K562 (cell line): ENCODE results near the gene VPS13C. TPM values are rescaled to one million over a fixed set of nuclear protein-coding genes. Genes with fewer than 3 reads are reported as not detected.

Experiments
- ATAC-seq: fragments of 200-7000 bp; cut with Tn5 transposase; 3 replicates; pipeline ENCODE4 v1.9.1; 2020; ENCODE audit warnings: moderate library complexity
- BruUV-seq: library from RNA; stranded (reverse); fragments of 400-500 nt; replicated peaks from 2 replicates; lab custom pipeline; 2021; lab: Mats Ljungman, UMichigan
- CTCF ChIA-PET: fragments of 300-600 bp; formaldehyde crosslinking; extraction: SDS; loops from one replicate; lab custom pipeline; 2021; ENCODE audit warnings: low intra/inter-chr PET ratio; lab: Yijun Ruan, JAX
- POLR2A ChIA-PET: fragments of 300-600, 350-650 bp; sonication (Branson Sonifier 250); formaldehyde crosslinking; extraction: SDS; loops from one replicate; lab custom pipeline; 2021; ENCODE audit warnings: antibody characterized with exemption, inconsistent platforms; lab: Yijun Ruan, JAX
- DNase-seq, 4 experiments: peaks; one replicate each; pipeline versions ENCODE4 v3.0.0 to v3.0.0-alpha.2; 2011 to 2018; ENCODE audit warnings: low spot score in 3 of 4, mixed read lengths in 3 of 4; ENCODE audit errors: extremely low read depth in 1 of 4
- FAIRE-seq: peaks from 2 replicates; lab custom pipeline; 2011; peaks lifted over from hg19 to GRCh38; lab: Jason Lieb, UNC
- H2AFZ ChIP-seq: 2 replicates; pipeline ENCODE4 v1.6.0; 2011; ENCODE audit warnings: low read depth, low read length, control low read depth, inconsistent platforms
- H3K27ac ChIP-seq: fragments of 200-600 bp; 3 replicates; pipeline ENCODE4 v1.8.0; 2011; ENCODE audit warnings: low read depth, mild to moderate bottlenecking, control low read depth, inconsistent platforms, low read length, moderate library complexity, mixed read lengths; ENCODE audit errors: extremely low read depth
- H3K27me3 ChIP-seq, 2 experiments: fragments of 300-600 bp in 1 of 2; 2 replicates in 1 of 2; 3 replicates in 1 of 2; pipeline versions ENCODE4 v1.6.0 to v1.8.0; 2011; ENCODE audit warnings: inconsistent platforms in 2 of 2, low read length in 2 of 2, mild to moderate bottlenecking in 1 of 2, mixed read lengths in 1 of 2, moderate library complexity in 1 of 2; ENCODE audit not compliant: control insufficient read depth in 2 of 2, insufficient read depth in 2 of 2
- H3K36me3 ChIP-seq: fragments of 300-600 bp; 3 replicates; pipeline ENCODE4 v1.8.0; 2011; ENCODE audit warnings: mild to moderate bottlenecking, low read length, inconsistent platforms; ENCODE audit not compliant: control insufficient read depth, insufficient read depth
- H3K4me1 ChIP-seq, 2 experiments: fragments of 200-600 bp in 1 of 2; replicated peaks in 1 of 2; 2 replicates in 1 of 2; 3 replicates in 1 of 2; pipeline versions ENCODE4 v1.5.1 to v1.8.0; 2011; ENCODE audit warnings: inconsistent platforms in 2 of 2, low read length in 2 of 2, mild to moderate bottlenecking in 1 of 2, mixed read lengths in 1 of 2, moderate library complexity in 1 of 2; ENCODE audit not compliant: control insufficient read depth in 2 of 2, insufficient read depth in 2 of 2
- H3K4me2 ChIP-seq: 2 replicates; pipeline ENCODE4 v1.6.1; 2011; ENCODE audit warnings: low read length, control low read depth, inconsistent platforms, mixed read lengths; ENCODE audit not compliant: insufficient read depth
- H3K4me3 ChIP-seq: fragments of 200-600 bp; sonication (generic), shearing (Covaris generic); 2 replicates; pipeline ENCODE4 v1.5.1; 2016; ENCODE audit warnings: control low read depth, inconsistent platforms
- H3K79me2 ChIP-seq: fragments of 200-600 bp; 3 replicates; pipeline ENCODE4 v1.8.0; 2011; ENCODE audit warnings: low read length, inconsistent platforms; ENCODE audit not compliant: control insufficient read depth, insufficient read depth
- H3K9ac ChIP-seq, 2 experiments: 2 replicates each; pipeline versions ENCODE4 v1.6.0 to v1.6.1; 2011; ENCODE audit warnings: low read depth in 2 of 2, low read length in 2 of 2, control low read depth in 1 of 2, inconsistent platforms in 1 of 2, mild to moderate bottlenecking in 1 of 2, mixed read lengths in 1 of 2; ENCODE audit not compliant: insufficient read depth in 1 of 2
- H3K9me1 ChIP-seq: one replicate; pipeline ENCODE4 v1.6.0; 2011; ENCODE audit warnings: inconsistent platforms, mild to moderate bottlenecking, low read length, moderate library complexity; ENCODE audit not compliant: control insufficient read depth, insufficient read depth
- H3K9me3 ChIP-seq: replicated peaks from 2 replicates; pipeline ENCODE4 v1.5.1; 2011; ENCODE audit warnings: low read depth, low read length, inconsistent platforms; ENCODE audit not compliant: control insufficient read depth, insufficient read depth
- H4K20me1 ChIP-seq: replicated peaks from 2 replicates; pipeline ENCODE4 v1.6.1; 2011; ENCODE audit warnings: low read length, inconsistent platforms, mixed read lengths; ENCODE audit not compliant: control insufficient read depth, insufficient read depth
- BDP1 ChIP-seq: IDR thresholded peaks from 3 replicates; pipeline ENCODE4 v1.6.1; 2011; ENCODE audit not compliant: insufficient read length, insufficient read depth
- DACH1 ChIP-seq: fragments of 450-650 bp; IDR thresholded peaks from 2 replicates; pipeline ENCODE4 v1.6.1; 2018; ENCODE audit not compliant: partially characterized antibody
- EP300 ChIP-seq: IDR thresholded peaks from 2 replicates; pipeline ENCODE4 v1.6.1; 2012; ENCODE audit warnings: low read length, improper control_type of control experiment
- GTF2F1 ChIP-seq: IDR thresholded peaks from 2 replicates; pipeline ENCODE4 v1.6.1; 2011; ENCODE audit warnings: low read depth, low read length, improper control_type of control experiment
- KDM4B ChIP-seq, 2 experiments: fragments of 450-650 bp in 1 of 2; sonication (generic) in 1 of 2; IDR thresholded peaks; 2 replicates each; pipeline ENCODE4 v1.6.1; 2016 to 2017; ENCODE audit warnings: borderline replicate concordance in 2 of 2, antibody characterized with exemption in 1 of 2, low read depth in 1 of 2, mild to moderate bottlenecking in 1 of 2
- RB1 ChIP-seq: fragments of 450-650 bp; IDR thresholded peaks from 2 replicates; pipeline ENCODE4 v1.6.1; 2017; ENCODE audit warnings: low read depth, mild to moderate bottlenecking
- TAF1 ChIP-seq: IDR thresholded peaks from 2 replicates; pipeline ENCODE4 v1.6.1; 2011; ENCODE audit warnings: mild to moderate bottlenecking, low read length, moderate library complexity; ENCODE audit not compliant: insufficient read depth, control insufficient read depth, severe bottlenecking; ENCODE audit errors: extremely low read depth
- TAF15 ChIP-seq: fragments of 200-400 bp; formaldehyde crosslinking; IDR thresholded peaks from 2 replicates; pipeline ENCODE4 v1.6.1; 2017; ENCODE audit warnings: mild to moderate bottlenecking, low read depth, low read length, moderate library complexity
- XRCC5 ChIP-seq: fragments of 200-400 bp; formaldehyde crosslinking; IDR thresholded peaks from 2 replicates; pipeline ENCODE4 v1.6.1; 2017; ENCODE audit warnings: low read depth, mild to moderate bottlenecking, low read length
- ZNF282 ChIP-seq: sonication (generic); formaldehyde crosslinking; IDR thresholded peaks from 2 replicates; pipeline ENCODE4 v1.8.1; 2023; ENCODE audit warnings: missing genetic modification reagents
- ZNF445 ChIP-seq: fragments of 250-450 bp; sonication (Bioruptor Pico); IDR thresholded peaks from 2 replicates; pipeline ENCODE4 v1.4.0; 2020; ENCODE audit warnings: low read depth, mild to moderate bottlenecking, moderate library complexity
- ZNF830 ChIP-seq: fragments of 250-450 bp; sonication (Bioruptor Pico); IDR thresholded peaks from 2 replicates; pipeline ENCODE4 v1.5.0; 2021; ENCODE audit warnings: mild to moderate bottlenecking
- WGBS: fragments of 100-300 bp; shearing (Covaris generic); methylation state at CpG from one replicate; pipeline ENCODE4 v1.1.6; 2016; ENCODE audit warnings: low coverage, mixed read lengths; ENCODE audit not compliant: insufficient coverage; ENCODE audit errors: missing lambda C conversion rate; 5-methylcytosine and 5-hydroxymethylcytosine counted together
- in situ Hi-C: fragments of 300-500 bp; cut with MboI; formaldehyde crosslinking; loops from 4 replicates; pipeline ENCODE4 v1.15.0; 2018; ENCODE audit warnings: inconsistent platforms, mixed read lengths
- intact Hi-C: fragments of 100-400 bp; cut with micrococcal nuclease; formaldehyde crosslinking; loops from 2 replicates; pipeline ENCODE4 v1.14.2; 2022
- polyA plus RNA-seq, 8 experiments: library from polyadenylated mRNA; depleted of rRNA in 4 of 8; stranded (reverse) in 5 of 8; unstranded in 3 of 8; fragments of >200 nt; fragmentation: Nextera tagmentation in 2 of 8; fragmentation: Illumina TruSeq in 1 of 8; extraction: Ambion mirVana in 2 of 8; extraction: Trizol in 1 of 8; gene quantifications; 2 replicates each; pipeline versions ENCODE4 v1.2.1 to v1.2.3, GENCODE V29; 2011 to 2014; ENCODE audit warnings: inconsistent platforms in 1 of 8, missing spikeins in 1 of 8
- total RNA-seq, 7 experiments: library from RNA; depleted of rRNA in 6 of 7; stranded (reverse); fragments of >200 nt in 6 of 7; fragmentation: Illumina TruSeq in 2 of 7; extraction: Trizol in 2 of 7; gene quantifications; 2 replicates each; pipeline versions ENCODE4 v1.2.1 to v1.2.3, GENCODE V29; 2011 to 2021; ENCODE audit warnings: low replicate concordance in 1 of 7
- TF ChIP-seq, protein P1 (sequence below): fragments of 250-450 bp; sonication (Bioruptor Pico); IDR thresholded peaks from 2 replicates; pipeline ENCODE4 v1.4.0; 2020

VPS13C gene
- total and polyA plus RNA-seq, 9 of the 15 experiments (the other 6 are each of a cell fraction or from before 2014, with no cell fraction given): 5.2 to 32.3 (median 15.7) TPM

DNA sequence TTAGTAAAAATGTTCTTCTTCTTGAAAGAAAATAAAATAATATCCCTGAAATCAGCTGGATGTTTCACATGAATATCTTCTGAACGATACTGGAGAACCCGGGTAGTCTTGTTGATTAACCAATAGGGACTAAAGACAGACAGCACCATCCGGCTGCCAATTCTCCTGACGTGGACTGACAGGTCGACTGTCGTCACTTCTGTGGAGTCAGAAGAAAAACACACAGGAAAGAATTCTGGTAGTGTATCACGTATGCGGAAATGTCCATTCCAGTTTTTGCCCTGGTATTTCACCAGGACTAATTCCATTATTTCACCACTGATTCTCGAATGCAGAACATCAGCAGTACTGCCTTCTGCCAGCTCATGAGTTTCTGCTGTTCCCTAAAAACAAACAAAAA lies 144.6 kb downstream of the VPS13C start:
- in situ Hi-C loops (no loop called here), intact Hi-C loops (no loop called here)
- H3K9me1 ChIP-seq: no peaks in the 10 kb centered on the region
- POLR2A ChIA-PET: no interaction called here
- H3K79me2 ChIP-seq: no peaks in the 10 kb centered on the region
- H3K27ac ChIP-seq: no peak overlapping the region
- no peaks in the 10 kb centered on the region for H4K20me1 ChIP-seq
- H3K4me3 ChIP-seq: no peak overlapping the region
- no peak for ATAC-seq
- peaks cover 50% of the 10 kb centered on the region; the same call in 2 of the 3 replicates for H3K36me3 ChIP-seq
- no peak overlapping the region for H3K4me2 ChIP-seq
- no TSS peak for BruUV-seq
- H3K27me3 ChIP-seq: no peaks in the 10 kb centered on the region
- no peak overlapping the region for H2AFZ ChIP-seq
- no peaks in the 10 kb centered on the region for H3K4me1 ChIP-seq
- no peak overlapping the region for H3K9ac ChIP-seq
- no peak for TF ChIP-seq KDM4B (IDR thresholded peaks at IDR 0.05; ENCODE audit: borderline replicate concordance in 2 of 2, low read depth in 1 of 2)
- TF ChIP-seq EP300: no peak
- TF ChIP-seq TAF15: no peak
- TF ChIP-seq ZNF830: no peak
- TF ChIP-seq TAF1: no peak
- TF ChIP-seq RB1: no peak
- CTCF ChIA-PET: no interaction called here
- no peak for FAIRE-seq
- WGBS: 95% methylated on average over 8 of the region's 9 CpGs
- no peak for DNase-seq
- no peaks in the 10 kb centered on the region for H3K9me3 ChIP-seq

DNA sequence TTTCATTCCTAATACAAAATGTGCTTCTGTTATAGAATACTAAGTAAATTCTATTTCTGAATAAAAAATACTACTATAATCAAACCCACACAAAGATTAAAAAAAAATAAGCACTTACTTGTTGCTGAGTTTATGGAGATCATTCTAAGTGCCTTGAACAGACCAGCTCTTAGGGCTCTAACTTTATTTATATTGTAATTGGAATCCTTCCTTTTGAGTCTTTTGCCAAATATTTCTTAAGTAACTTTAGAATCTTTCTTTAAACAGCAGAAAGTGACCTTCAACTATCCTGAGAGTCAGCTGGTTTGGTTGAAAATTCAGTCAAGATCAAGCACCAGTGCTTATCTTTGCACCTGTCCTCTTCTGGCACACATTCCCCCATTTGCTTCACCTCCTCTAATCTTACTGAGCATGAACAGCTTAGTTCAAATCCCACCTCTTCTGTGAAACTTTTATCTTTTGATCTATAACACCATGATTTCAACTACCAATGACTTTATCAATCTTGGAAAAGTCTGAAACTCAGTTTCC lies 149.3 kb downstream of the VPS13C start:
- Histone ChIP-seq H3K4me1 (no peaks in the 10 kb centered on the region), H3K27ac (no peak overlapping the region), H3K36me3 (peaks cover 48% of the 10 kb centered on the region; the same call in 2 of the 3 replicates), H4K20me1 (no peaks in the 10 kb centered on the region), H2AFZ (no peak overlapping the region), H3K9me1 (no peaks in the 10 kb centered on the region), H3K4me2 (no peak overlapping the region), H3K9ac (no peak overlapping the region), H3K9me3 (no peaks in the 10 kb centered on the region), H3K79me2 (no peaks in the 10 kb centered on the region), H3K4me3 (no peak overlapping the region), H3K27me3 (no peaks in the 10 kb centered on the region)
- CTCF ChIA-PET: no interaction called here
- ATAC-seq: no peak
- BruUV-seq: no TSS peak
- POLR2A ChIA-PET: interaction anchor here (0.9 kb wide), 1 partner anchor 9 kb away, joined by 4 read pairs; no protein-coding TSS in a partner anchor
- FAIRE-seq: no peak
- in situ Hi-C loops (no loop called here), intact Hi-C loops (no loop called here)
- DNase-seq: no peak
- TF ChIP-seq BDP1 (no peak), DACH1 (no peak), GTF2F1 (no peak), ZNF282 (no peak), ZNF445 (CRISPR knock-in tag) (no peak), XRCC5 (no peak)
- TF ChIP-seq, protein P1, sequence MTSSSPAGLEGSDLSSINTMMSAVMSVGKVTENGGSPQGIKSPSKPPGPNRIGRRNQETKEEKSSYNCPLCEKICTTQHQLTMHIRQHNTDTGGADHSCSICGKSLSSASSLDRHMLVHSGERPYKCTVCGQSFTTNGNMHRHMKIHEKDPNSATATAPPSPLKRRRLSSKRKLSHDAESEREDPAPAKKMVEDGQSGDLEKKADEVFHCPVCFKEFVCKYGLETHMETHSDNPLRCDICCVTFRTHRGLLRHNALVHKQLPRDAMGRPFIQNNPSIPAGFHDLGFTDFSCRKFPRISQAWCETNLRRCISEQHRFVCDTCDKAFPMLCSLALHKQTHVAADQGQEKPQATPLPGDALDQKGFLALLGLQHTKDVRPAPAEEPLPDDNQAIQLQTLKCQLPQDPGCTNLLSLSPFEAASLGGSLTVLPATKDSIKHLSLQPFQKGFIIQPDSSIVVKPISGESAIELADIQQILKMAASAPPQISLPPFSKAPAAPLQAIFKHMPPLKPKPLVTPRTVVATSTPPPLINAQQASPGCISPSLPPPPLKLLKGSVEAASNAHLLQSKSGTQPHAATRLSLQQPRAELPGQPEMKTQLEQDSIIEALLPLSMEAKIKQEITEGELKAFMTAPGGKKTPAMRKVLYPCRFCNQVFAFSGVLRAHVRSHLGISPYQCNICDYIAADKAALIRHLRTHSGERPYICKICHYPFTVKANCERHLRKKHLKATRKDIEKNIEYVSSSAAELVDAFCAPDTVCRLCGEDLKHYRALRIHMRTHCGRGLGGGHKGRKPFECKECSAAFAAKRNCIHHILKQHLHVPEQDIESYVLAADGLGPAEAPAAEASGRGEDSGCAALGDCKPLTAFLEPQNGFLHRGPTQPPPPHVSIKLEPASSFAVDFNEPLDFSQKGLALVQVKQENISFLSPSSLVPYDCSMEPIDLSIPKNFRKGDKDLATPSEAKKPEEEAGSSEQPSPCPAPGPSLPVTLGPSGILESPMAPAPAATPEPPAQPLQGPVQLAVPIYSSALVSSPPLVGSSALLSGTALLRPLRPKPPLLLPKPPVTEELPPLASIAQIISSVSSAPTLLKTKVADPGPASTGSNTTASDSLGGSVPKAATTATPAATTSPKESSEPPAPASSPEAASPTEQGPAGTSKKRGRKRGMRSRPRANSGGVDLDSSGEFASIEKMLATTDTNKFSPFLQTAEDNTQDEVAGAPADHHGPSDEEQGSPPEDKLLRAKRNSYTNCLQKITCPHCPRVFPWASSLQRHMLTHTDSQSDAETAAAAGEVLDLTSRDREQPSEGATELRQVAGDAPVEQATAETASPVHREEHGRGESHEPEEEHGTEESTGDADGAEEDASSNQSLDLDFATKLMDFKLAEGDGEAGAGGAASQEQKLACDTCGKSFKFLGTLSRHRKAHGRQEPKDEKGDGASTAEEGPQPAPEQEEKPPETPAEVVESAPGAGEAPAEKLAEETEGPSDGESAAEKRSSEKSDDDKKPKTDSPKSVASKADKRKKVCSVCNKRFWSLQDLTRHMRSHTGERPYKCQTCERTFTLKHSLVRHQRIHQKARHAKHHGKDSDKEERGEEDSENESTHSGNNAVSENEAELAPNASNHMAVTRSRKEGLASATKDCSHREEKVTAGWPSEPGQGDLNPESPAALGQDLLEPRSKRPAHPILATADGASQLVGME (CRISPR knock-in tag): no peak
